Fibroblast of lung (primary cell): ENCODE measurements around the gene CLSTN2.

Experiments used
- EZH2 ChIP-seq: IDR thresholded peaks from 2 replicates; pipeline ENCODE4 v1.5.1; 2012; ENCODE audit warnings: low read length, control low read depth, mild to moderate bottlenecking; ENCODE audit errors: missing control alignments
- TF ChIP-seq, protein P1 (sequence below), 2 donors: IDR thresholded peaks in 1 of 2; conservative IDR thresholded peaks in 1 of 2; 1 replicate in 1 of 2; 2 replicates in 1 of 2; pipeline ENCODE4 v1.5.1; 2011 to 2012; ENCODE audit warnings: low read length in 2 of 2, control low read depth in 1 of 2, inconsistent platforms in 1 of 2, low read depth in 1 of 2, mild to moderate bottlenecking in 1 of 2

DNA sequence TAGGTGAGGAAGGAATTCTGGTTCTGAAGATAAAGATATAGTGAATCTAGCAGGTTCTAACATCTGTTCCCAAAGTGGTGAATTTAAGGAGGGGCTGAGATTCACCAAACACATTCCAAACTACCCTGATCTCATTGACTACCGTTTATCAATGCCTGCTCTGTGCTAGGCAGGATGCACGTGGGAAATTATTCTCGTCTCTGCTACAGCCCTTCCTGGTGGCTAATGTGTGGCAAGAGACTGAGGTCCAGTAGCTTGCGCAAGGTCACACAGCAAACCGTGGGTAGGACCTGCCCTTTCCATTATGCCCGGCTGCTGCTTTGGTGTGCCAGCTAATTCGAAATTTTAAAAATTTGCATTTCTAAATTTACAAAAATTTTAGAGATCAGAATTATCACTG lies 533.4 kb downstream of the CLSTN2 start:
- TF ChIP-seq, protein P1, sequence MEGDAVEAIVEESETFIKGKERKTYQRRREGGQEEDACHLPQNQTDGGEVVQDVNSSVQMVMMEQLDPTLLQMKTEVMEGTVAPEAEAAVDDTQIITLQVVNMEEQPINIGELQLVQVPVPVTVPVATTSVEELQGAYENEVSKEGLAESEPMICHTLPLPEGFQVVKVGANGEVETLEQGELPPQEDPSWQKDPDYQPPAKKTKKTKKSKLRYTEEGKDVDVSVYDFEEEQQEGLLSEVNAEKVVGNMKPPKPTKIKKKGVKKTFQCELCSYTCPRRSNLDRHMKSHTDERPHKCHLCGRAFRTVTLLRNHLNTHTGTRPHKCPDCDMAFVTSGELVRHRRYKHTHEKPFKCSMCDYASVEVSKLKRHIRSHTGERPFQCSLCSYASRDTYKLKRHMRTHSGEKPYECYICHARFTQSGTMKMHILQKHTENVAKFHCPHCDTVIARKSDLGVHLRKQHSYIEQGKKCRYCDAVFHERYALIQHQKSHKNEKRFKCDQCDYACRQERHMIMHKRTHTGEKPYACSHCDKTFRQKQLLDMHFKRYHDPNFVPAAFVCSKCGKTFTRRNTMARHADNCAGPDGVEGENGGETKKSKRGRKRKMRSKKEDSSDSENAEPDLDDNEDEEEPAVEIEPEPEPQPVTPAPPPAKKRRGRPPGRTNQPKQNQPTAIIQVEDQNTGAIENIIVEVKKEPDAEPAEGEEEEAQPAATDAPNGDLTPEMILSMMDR (conservative IDR thresholded peaks at IDR 0.05 in 1 of 2, IDR thresholded peaks at IDR 0.05 in 1 of 2; ENCODE audit: low read depth in 1 of 2, low read length in 2 of 2), result no peak
- TF ChIP-seq EZH2, result no peak
